COLO829 (cell line): ENCODE results near the gene ANO2.
"Not testable (repeated sequence)": the region's sequence is repeated elsewhere in the genome, so short reads cannot be mapped to it uniquely, and the experiment has no call there.

Experiments used
- DNase-seq: peaks from one replicate; pipeline ENCODE4 v3.0.0; 2012; ENCODE audit warnings: low spot score

ANO2 gene

DNA sequence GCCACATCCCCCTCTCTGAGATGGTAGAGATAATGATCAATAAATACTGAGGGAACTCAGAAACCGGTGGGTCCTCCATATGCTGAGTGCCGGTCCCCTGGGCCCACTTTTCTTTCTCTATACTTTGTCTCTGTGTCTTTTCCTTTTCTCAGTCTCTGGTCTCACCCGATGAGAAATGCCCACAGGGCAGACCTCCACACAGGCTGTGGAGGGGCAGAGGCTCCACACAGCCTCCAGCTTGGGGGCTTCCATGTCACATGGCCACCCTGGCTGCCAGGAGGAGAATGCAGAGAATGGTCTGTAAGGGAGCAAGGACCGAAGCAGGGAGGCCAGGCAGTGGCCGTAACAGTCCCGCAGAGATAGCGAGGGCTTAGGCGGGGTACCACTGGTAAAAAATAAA lies 407.3 kb downstream of the ANO2 start:
- DNase-seq: no peak

DNA sequence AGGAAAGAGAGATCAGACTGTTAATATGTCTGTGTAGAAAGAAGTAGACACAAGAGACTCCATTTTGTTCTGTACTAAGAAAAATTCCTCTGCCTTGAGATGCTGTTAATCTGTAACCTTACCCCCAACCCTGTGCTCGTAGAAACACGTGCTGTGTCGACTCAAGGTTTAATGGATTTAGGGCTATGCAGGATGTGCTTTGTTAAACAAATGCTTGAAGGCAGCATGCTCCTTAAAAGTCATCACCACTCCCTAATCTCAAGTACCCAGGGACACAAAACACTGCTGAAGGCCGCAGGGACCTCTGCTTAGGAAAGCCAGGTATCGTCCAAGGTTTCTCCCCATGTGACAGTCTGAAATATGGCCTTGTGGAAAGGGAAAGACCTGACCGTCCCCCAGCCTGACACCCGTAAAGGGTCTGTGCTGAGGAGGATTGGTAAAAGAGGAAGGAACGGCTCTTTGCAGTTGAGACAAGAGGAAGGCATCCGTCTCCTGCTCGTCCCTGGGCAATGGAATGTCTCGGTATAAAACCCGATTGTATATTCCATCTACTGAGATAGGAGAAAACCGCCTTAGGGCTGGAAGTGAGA lies 407.9 kb downstream of the ANO2 start:
- DNase-seq: not testable (repeated sequence)

DNA sequence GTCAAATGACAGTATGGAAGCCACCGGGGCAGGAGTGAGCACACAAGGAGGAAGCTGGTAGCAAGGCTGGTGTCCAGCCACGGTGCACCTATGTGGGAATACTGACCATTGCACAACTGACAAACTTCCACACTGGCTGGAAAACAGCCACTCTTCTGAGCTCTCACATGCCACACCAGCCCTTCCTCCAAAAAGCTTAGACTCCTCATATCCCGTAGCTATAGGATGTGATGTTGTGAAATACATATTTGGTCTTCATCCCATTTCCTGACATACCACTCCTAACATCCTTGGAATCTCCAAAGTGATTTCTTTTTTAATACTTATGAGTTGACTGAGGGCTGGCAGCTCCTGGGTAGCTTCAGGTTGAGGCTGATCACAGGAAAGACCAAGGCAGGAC lies 409.5 kb downstream of the ANO2 start:
- DNase-seq: no peak

GRCh38 chr12:5534426-5535199 lies 410.4 kb downstream of the ANO2 start:
- DNase-seq: no peak

DNA sequence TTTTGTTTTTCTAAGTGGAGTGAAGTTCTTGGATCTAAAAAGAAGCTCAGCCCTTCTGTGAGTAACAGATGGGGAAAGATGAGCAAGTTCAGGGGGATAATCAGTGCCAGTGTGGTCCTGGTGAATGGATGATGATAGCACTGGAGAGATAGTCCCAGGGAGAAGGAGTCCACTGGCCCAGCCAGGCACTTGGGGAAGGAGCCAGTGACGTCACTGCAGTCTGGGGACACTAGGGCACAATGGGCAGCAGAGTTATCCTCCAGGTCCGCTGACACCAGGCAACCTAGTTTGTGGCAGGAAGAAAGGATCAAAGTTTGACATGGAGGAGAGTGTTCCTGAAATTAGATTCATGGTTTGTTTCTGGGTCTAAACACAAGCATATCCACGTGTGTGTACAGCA lies 411.7 kb downstream of the ANO2 start:
- DNase-seq: no peak

- no peak for DNase-seq
Observed at GRCh38 chr12:5525783-5526367, 419.2 kb downstream of the ANO2 start.

DNA sequence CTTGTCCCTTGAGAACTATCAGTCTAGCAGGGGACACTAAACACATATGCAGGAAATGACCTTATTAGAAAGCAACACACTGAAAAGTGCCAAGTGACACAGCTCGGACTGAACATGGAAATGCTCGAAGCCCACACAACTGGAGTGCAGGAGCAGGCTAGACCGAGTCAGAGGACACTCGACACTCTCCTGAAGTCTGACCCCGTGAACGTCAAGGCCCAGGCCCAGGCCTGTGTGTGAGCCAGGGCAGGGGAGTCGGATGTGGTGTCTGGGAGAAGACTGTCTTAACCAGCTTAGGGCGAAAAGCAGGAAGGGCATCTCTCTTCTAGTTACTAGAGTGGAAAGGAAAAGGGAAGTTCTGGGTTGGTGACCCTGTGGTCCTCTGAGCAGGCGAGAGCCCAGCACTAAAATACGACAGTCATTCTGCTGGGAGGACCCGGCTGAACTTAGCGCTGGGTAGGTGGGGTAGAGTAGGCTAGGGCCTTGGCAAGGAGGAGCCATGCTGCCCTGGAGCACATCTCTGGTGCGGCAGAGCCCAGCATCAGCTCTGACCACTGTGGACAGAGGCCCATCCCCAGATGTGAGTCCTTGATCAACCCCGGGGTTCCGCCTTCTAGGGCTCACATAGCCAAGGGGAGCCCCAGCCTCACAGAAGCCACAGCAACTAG lies 420.2 kb downstream of the ANO2 start:
- DNase-seq: no peak

DNA sequence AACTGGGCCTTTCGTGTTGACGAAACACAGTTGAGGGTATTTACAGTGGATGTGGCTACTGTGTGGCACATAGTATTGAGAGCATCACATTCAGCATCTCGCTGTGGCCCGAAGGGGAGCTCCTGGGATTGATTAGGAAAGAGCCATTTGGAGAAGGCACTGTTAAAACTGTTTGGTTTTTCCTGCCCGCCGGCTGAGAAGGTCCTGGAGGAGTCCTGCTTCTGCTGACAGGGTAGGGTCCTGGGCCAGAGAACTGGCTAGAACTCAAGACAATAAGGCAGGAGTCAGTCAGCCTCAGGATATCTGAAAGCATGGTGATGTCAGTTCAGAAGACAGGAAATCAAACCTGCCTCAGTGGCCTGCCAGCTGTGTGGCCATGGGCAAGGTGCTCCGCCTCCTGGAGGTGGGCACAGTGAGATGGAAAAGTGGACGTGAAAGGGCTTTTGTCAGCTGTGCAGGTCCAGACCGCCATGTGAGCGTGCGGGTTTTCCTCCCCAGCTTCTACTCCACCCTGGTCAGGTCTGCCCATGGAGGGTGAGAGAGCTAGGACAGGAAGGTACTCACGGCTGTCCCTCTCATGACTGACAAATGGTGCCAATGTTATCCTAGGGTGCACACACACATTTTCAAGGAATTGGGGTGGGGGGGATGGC lies 420.8 kb downstream of the ANO2 start:
- DNase-seq: no peak

GRCh38 chr12:5523396-5524115 lies 421.5 kb downstream of the ANO2 start:
- DNase-seq: no peak

DNA sequence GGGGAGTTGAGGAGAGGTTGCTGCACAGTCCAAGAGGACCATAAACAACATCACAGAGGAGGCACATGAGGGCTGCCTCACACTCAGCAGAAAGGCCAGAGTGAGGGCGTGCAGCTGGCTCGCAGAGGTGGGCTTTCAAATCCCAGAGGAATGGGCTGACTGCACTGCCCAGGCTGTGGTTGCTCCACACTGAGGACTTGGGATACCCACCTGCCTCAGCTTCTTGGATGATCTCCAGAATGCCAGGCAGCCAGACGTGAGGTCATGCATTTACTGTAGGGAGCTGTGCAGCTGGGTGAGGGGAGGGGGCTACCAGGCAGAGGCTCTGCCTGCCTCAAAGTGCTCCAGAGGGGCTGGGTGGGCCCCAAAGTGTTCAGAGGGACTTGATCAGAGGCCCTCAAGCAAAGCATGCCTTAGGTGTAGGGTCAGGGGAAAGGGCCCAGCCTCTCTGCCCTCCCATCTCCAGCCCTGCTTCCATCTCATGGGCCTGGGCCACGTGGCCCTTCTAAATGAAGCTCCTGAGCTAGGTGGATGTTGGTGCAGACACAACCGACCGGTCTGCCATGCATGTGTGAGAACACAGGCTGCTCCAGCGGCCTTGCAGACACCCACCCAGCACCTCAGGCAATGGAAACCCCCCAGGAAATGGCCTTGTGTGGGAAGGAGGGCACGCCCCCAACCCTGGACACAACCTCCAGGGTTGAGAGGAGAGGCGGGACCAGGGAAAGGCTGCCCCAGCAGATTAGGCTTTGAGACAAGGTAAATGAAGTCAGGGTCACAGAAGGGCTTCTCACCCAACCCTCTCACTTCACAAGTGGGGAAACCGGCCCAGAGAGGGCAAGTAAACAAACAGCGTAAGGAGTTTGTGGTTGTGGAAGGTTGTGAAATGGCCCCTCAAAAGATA lies 422.4 kb downstream of the ANO2 start:
- DNase-seq: no peak

DNA sequence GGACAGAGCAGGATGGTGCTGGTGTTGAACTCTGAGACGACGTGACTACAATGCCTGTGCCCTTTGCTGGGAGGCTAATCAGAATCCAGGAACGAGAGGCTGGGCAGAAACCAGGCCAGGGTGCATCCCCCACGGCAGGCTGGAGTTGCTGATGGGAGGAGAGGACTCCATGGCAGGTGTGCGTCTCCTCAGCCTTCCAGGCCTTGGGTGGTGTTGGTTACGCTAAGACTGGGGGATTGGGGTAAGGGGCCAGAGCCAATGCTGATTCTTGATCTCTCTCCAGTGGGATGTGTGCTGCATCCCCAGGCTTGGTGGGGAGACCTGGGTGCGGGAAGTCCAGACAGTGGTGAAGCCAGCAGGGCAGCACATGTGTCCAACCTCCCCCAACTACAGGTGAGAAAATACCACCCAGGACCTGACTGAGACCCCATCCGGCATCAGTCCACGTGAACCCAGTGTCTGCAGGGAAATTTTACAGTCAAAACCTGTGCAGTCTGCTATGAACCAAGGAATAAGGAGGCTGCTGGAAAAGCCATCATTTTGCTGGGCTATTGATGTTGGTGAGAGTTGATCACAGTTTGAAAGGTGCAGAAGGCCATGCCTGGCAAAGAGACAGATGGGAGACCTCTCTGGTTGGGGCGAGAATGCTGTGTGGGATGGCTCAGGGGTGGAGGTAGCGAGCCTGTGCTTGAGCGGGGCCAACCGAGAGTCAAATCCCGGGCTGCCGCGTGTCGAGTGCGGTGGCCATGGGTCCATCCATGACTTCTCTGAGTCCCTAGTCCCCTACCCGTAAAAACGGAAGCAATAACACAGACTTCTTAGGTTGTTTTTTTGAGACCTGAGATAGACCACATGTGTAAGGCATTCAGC lies 423.4 kb downstream of the ANO2 start:
- no peak for DNase-seq

DNA sequence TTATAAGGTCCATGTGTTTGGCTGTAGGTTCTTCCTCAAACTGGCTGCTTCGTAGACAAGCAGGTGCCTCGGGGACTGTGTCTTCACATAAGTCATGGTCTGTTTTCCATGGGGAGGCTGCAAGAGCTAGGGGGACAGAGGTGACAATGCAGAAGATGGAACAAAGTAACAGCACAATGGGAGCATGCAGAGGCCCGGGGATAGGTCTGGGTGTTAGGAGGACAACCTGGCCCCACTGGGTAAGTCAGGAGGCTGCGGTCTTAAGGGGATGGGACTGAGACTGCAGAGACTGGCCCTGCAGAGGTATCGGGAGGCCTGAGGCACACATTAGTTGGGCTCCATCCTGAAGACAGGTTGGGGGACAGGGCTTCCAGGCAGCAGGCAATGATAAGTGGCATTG lies 424.2 kb downstream of the ANO2 start:
- no peak for DNase-seq

DNA sequence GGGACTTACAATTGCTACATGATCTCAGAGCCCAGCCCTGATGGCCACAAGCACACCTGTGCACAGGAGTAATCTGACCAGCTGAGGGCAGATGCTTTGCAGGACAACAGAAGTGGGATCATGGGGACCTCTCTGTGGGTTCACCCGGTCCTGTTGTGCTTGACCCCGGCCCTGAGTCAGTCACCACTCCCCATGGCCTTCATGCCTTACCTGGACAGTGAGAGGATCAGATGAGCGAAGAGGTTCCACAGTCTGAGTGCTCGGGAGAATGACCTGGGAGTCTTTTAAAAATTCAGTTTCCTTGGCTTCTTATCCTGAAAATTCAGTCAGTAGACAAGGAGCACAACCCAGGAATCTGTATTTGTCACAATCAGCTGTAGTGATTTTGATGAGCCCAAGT lies 425.0 kb downstream of the ANO2 start:
- no peak for DNase-seq

- no peak for DNase-seq
Observed at GRCh38 chr12:5518584-5519365, 426.3 kb downstream of the ANO2 start.

GRCh38 chr12:5516371-5517241 lies 428.5 kb downstream of the ANO2 start:
- DNase-seq: no peak

DNA sequence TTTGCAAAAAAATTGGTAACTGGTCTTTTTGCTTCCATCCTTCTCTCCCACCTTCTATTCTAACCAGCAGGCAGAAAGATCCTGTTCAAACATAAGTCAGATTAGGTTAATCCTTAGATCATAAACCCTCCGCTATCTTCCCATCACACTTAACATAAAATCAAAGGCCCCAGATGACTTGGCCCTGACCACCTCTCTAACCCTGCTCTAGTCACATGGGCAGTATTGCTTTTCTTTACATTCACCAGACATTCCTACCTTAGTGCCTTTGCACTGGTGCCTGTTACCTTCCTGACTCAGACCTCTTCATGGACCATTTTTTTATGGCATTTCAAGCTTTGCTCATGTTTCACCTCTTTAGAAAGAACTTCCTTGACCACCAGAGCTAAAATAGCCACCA lies 429.6 kb downstream of the ANO2 start:
- no peak for DNase-seq

DNA sequence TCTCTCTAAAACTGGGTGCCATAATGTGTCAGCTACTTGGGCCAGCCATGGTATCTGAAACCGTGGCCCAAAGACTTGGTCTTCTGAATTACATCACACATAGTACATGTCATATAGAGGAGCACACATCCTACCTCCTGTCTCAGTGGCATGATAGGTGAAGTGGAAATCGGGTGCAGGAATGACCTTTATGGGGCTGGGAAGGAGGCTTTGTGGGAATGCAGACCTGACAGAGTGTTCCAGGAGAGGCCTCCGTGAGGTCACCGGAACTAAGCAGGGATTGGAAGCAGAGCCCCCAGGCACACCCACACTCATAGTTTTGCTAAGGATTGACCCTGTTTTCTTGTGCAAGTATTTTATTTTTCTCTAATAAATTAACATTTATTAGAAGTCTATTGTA lies 430.5 kb downstream of the ANO2 start:
- no peak for DNase-seq

DNA sequence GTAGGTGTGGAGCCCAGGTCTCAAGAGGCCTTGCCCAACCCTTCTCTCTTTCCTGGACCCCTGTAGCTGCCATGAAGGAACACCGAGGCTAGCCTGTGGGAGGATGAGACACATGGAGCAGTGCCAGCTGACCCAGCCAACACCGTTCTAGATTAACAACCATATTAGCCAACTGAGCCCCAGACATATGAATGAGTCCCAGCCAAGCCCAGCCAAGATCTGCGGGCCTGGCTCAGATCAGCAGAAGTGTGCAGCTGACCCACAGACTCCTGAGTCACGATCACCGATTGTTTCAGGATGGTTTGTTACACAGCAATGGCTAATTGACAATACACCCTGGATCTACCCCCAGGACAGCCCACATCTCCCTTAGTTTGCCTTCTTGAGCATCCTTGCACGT lies 431.0 kb downstream of the ANO2 start:
- DNase-seq: no peak
